Measurements from ENCODE around the gene MAST3. TPM values are rescaled to one million over a fixed set of nuclear protein-coding genes. Genes with fewer than 3 reads are reported as not detected.

The MAST3 gene
- total and polyA plus RNA-seq, 2 of the 13 experiments (the other 11 are each of a cell fraction or from before 2014, with no cell fraction given) = 4.1 to 4.6 TPM

DNA sequence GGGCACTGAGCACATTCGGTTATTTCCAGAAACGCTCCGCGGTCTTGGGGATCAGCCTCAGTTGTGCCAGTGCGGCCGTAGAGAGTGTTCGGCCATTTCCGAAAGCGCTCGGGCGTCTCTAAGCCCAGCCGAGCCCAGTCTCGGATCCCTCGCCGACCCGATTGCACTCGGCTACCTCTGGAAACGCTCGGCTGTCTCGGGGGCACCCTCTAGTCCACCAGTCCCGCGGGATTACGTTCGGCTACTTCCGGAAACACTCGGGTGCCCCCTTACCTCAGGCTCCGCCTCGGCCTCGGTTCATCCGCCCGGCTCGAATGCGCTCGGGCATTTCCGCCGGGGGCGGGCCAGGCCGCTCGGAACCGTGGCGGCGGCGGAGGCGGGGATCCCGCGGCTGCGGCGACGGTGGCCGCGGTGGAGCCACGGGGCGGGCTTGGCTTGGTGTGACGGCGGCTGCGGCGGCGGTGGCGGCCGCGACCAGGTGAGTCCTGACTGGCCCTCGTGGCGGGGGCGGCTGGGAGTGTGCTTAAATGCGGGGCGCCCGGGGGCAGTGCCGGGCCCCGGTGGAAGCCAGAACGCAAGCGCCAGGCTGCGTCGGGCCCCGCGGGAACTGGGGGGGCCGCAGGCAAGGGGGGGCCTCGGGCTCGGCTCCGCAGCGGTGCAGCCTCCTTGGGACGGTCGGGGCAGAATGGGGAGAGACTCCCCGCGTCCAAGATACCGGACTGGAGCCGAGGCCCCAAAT is 55.4 kb downstream of the MAST3 start, which contains the start of gene PIK3R2 (continued):
- TF ChIP-seq REPIN1 (CRISPR knock-in tag; IDR thresholded peaks at IDR 0.05; ENCODE audit: borderline replicate concordance, low read depth) (no peak), NR3C1 (CRISPR knock-in tag; IDR thresholded peaks at IDR 0.05) (no peak), ZSCAN22 (CRISPR knock-in tag; IDR thresholded peaks at IDR 0.05) (no peak), SALL1 (CRISPR knock-in tag; IDR thresholded peaks at IDR 0.05) (no peak; the same call in 1 of the 2 replicates), ZNF782 (CRISPR knock-in tag; IDR thresholded peaks at IDR 0.05; ENCODE audit: borderline replicate concordance) (no peak), ZNF331 (CRISPR knock-in tag; IDR thresholded peaks at IDR 0.05) (no peak; the same call in 1 of the 2 replicates), DMAP1 (CRISPR knock-in tag; IDR thresholded peaks at IDR 0.05) (peak; percentile 18; the same call in 1 of the 2 replicates), ZNF431 (CRISPR knock-in tag; IDR thresholded peaks at IDR 0.05; ENCODE audit: borderline replicate concordance, low read depth) (no peak), CENPT (CRISPR knock-in tag; IDR thresholded peaks at IDR 0.05; ENCODE audit: low read depth) (peak; percentile 31; the same call in 1 of the 2 replicates)
- TF ChIP-seq, protein P1, sequence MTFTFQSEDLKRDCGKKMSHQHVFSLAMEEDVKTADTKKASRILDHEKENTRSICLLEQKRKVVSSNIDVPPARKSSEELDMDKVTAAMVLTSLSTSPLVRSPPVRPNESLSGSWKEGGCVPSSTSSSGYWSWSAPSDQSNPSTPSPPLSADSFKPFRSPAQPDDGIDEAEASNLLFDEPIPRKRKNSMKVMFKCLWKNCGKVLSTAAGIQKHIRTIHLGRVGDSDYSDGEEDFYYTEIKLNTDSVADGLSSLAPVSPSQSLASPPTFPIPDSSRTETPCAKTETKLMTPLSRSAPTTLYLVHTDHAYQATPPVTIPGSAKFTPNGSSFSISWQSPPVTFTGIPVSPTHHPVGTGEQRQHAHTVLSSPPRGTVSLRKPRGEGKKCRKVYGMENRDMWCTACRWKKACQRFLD (CRISPR knock-in tag; IDR thresholded peaks at IDR 0.05; ENCODE audit: borderline replicate concordance) = no peak
- TF ChIP-seq, protein P2, sequence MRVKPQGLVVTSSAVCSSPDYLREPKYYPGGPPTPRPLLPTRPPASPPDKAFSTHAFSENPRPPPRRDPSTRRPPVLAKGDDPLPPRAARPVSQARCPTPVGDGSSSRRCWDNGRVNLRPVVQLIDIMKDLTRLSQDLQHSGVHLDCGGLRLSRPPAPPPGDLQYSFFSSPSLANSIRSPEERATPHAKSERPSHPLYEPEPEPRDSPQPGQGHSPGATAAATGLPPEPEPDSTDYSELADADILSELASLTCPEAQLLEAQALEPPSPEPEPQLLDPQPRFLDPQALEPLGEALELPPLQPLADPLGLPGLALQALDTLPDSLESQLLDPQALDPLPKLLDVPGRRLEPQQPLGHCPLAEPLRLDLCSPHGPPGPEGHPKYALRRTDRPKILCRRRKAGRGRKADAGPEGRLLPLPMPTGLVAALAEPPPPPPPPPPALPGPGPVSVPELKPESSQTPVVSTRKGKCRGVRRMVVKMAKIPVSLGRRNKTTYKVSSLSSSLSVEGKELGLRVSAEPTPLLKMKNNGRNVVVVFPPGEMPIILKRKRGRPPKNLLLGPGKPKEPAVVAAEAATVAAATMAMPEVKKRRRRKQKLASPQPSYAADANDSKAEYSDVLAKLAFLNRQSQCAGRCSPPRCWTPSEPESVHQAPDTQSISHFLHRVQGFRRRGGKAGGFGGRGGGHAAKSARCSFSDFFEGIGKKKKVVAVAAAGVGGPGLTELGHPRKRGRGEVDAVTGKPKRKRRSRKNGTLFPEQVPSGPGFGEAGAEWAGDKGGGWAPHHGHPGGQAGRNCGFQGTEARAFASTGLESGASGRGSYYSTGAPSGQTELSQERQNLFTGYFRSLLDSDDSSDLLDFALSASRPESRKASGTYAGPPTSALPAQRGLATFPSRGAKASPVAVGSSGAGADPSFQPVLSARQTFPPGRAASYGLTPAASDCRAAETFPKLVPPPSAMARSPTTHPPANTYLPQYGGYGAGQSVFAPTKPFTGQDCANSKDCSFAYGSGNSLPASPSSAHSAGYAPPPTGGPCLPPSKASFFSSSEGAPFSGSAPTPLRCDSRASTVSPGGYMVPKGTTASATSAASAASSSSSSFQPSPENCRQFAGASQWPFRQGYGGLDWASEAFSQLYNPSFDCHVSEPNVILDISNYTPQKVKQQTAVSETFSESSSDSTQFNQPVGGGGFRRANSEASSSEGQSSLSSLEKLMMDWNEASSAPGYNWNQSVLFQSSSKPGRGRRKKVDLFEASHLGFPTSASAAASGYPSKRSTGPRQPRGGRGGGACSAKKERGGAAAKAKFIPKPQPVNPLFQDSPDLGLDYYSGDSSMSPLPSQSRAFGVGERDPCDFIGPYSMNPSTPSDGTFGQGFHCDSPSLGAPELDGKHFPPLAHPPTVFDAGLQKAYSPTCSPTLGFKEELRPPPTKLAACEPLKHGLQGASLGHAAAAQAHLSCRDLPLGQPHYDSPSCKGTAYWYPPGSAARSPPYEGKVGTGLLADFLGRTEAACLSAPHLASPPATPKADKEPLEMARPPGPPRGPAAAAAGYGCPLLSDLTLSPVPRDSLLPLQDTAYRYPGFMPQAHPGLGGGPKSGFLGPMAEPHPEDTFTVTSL (CRISPR knock-in tag; IDR thresholded peaks at IDR 0.05; ENCODE audit: borderline replicate concordance) = no peak
- TF ChIP-seq, protein P3, sequence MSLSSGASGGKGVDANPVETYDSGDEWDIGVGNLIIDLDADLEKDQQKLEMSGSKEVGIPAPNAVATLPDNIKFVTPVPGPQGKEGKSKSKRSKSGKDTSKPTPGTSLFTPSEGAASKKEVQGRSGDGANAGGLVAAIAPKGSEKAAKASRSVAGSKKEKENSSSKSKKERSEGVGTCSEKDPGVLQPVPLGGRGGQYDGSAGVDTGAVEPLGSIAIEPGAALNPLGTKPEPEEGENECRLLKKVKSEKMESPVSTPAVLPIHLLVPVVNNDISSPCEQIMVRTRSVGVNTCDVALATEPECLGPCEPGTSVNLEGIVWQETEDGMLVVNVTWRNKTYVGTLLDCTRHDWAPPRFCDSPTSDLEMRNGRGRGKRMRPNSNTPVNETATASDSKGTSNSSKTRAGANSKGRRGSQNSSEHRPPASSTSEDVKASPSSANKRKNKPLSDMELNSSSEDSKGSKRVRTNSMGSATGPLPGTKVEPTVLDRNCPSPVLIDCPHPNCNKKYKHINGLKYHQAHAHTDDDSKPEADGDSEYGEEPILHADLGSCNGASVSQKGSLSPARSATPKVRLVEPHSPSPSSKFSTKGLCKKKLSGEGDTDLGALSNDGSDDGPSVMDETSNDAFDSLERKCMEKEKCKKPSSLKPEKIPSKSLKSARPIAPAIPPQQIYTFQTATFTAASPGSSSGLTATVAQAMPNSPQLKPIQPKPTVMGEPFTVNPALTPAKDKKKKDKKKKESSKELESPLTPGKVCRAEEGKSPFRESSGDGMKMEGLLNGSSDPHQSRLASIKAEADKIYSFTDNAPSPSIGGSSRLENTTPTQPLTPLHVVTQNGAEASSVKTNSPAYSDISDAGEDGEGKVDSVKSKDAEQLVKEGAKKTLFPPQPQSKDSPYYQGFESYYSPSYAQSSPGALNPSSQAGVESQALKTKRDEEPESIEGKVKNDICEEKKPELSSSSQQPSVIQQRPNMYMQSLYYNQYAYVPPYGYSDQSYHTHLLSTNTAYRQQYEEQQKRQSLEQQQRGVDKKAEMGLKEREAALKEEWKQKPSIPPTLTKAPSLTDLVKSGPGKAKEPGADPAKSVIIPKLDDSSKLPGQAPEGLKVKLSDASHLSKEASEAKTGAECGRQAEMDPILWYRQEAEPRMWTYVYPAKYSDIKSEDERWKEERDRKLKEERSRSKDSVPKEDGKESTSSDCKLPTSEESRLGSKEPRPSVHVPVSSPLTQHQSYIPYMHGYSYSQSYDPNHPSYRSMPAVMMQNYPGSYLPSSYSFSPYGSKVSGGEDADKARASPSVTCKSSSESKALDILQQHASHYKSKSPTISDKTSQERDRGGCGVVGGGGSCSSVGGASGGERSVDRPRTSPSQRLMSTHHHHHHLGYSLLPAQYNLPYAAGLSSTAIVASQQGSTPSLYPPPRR (CRISPR knock-in tag; IDR thresholded peaks at IDR 0.05; ENCODE audit: borderline replicate concordance) = no peak

Measured in HepG2 (cell line).